IMR-90 (cell line): Measurements from ENCODE around the gene CDHR3. TPM values are rescaled to one million over a fixed set of nuclear protein-coding genes. Genes with fewer than 3 reads are reported as not detected.

Source experiments
- ATAC-seq: fragments of 200-7000 bp; cut with Tn5 transposase; 2 replicates; pipeline ENCODE4 v1.9.1; 2020; ENCODE audit warnings: low read depth, mild to moderate bottlenecking, moderate library complexity
- BruUV-seq: library from RNA; stranded (reverse); fragments of 400-500 nt; replicated peaks from 2 replicates; lab custom pipeline; 2021; lab: Mats Ljungman, UMichigan
- CTCF ChIA-PET: fragments of 300-600 bp; formaldehyde crosslinking; extraction: SDS; loops from one replicate; lab custom pipeline; 2021; ENCODE audit warnings: antibody characterized with exemption; lab: Yijun Ruan, JAX
- POLR2A ChIA-PET: fragments of 300-600 bp; sonication (Branson Sonifier 250); formaldehyde crosslinking; loops from one replicate; lab custom pipeline; 2022; ENCODE audit warnings: antibody characterized with exemption; ENCODE audit not compliant: unreplicated experiment; lab: Charles Lee
- DNase-seq: peaks from one replicate; pipeline ENCODE4 v3.0.0; 2013
- H2AFZ ChIP-seq: replicated peaks from 2 replicates; pipeline ENCODE3; 2013; ENCODE audit warnings: low read length, mild to moderate bottlenecking; ENCODE audit not compliant: poor library complexity
- H2AK5ac ChIP-seq: 2 replicates; pipeline ENCODE4 v1.6.1; 2013; ENCODE audit warnings: low read depth, low read length, inconsistent platforms
- H2AK9ac ChIP-seq: replicated peaks from 2 replicates; pipeline ENCODE3; 2013; ENCODE audit warnings: mild to moderate bottlenecking, low read depth, low read length, moderate library complexity; ENCODE audit not compliant: poor library complexity
- H2BK120ac ChIP-seq: 2 replicates; pipeline ENCODE4 v1.6.1; 2013; ENCODE audit warnings: low read depth, low read length, inconsistent platforms
- H2BK15ac ChIP-seq: 3 replicates; pipeline ENCODE4 v1.6.1; 2013; ENCODE audit warnings: low read depth, low read length, inconsistent platforms
- H2BK20ac ChIP-seq: 2 replicates; pipeline ENCODE4 v1.6.1; 2013; ENCODE audit warnings: low read depth, mild to moderate bottlenecking, inconsistent platforms, low read length, moderate library complexity
- H2BK5ac ChIP-seq: 2 replicates; pipeline ENCODE4 v1.6.1; 2013; ENCODE audit warnings: mild to moderate bottlenecking, low read depth, low read length, inconsistent platforms; ENCODE audit not compliant: poor library complexity, severe bottlenecking
- H3K14ac ChIP-seq: replicated peaks from 2 replicates; pipeline ENCODE4 v1.6.1; 2013; ENCODE audit warnings: low read depth, low read length, inconsistent platforms
- H3K18ac ChIP-seq: 2 replicates; pipeline ENCODE4 v1.6.1; 2013; ENCODE audit warnings: low read depth, low read length, control low read depth
- H3K23ac ChIP-seq: 2 replicates; pipeline ENCODE4 v1.6.1; 2013; ENCODE audit warnings: low read depth, low read length, inconsistent platforms
- H3K27ac ChIP-seq: 2 replicates; pipeline ENCODE4 v1.5.1; 2013; ENCODE audit warnings: mild to moderate bottlenecking, control low read depth, low read length; ENCODE audit not compliant: insufficient read depth
- H3K27me3 ChIP-seq: 2 replicates; pipeline ENCODE4 v1.6.1; 2013; ENCODE audit warnings: low read length; ENCODE audit not compliant: control insufficient read depth, insufficient read depth
- H3K36me3 ChIP-seq: 2 replicates; pipeline ENCODE4 v1.6.1; 2013; ENCODE audit warnings: low read length, mixed read lengths; ENCODE audit not compliant: control insufficient read depth, insufficient read depth
- H3K4ac ChIP-seq: 2 replicates; pipeline ENCODE4 v1.6.1; 2013; ENCODE audit warnings: low read depth, low read length, inconsistent platforms
- H3K4me1 ChIP-seq: 2 replicates; pipeline ENCODE4 v1.6.1; 2013; ENCODE audit warnings: low read length, mixed read lengths; ENCODE audit not compliant: control insufficient read depth, insufficient read depth
- H3K4me2 ChIP-seq: 2 replicates; pipeline ENCODE4 v1.6.1; 2013; ENCODE audit warnings: low read depth, mild to moderate bottlenecking, control low read depth, low read length, moderate library complexity
- H3K4me3 ChIP-seq: 2 replicates; pipeline ENCODE4 v1.5.1; 2013; ENCODE audit warnings: low read depth, mild to moderate bottlenecking, control low read depth, low read length, moderate library complexity; ENCODE audit not compliant: insufficient read depth
- H3K56ac ChIP-seq: 2 replicates; pipeline ENCODE4 v1.6.1; 2013; ENCODE audit warnings: low read length, inconsistent platforms; ENCODE audit not compliant: insufficient read depth; ENCODE audit errors: extremely low read depth
- H3K79me1 ChIP-seq, 2 experiments: 2 replicates each; pipeline ENCODE4 v1.6.1; 2013; ENCODE audit warnings: low read length in 2 of 2, inconsistent platforms in 1 of 2, low read depth in 1 of 2
- H3K9ac ChIP-seq: 2 replicates; pipeline ENCODE4 v1.6.1; 2013; ENCODE audit warnings: low read depth, low read length, control low read depth
- H3K9me1 ChIP-seq: 2 replicates; pipeline ENCODE4 v1.6.1; 2013; ENCODE audit warnings: low read length, inconsistent platforms; ENCODE audit not compliant: insufficient read depth
- H3K9me3 ChIP-seq: 2 replicates; pipeline ENCODE4 v1.6.1; 2013; ENCODE audit warnings: low read length; ENCODE audit not compliant: control insufficient read depth, insufficient read depth
- H4K20me1 ChIP-seq: 2 replicates; pipeline ENCODE4 v1.6.1; 2013; ENCODE audit warnings: low read length, inconsistent platforms; ENCODE audit not compliant: insufficient read depth
- H4K5ac ChIP-seq: 2 replicates; pipeline ENCODE4 v1.6.1; 2013; ENCODE audit warnings: mild to moderate bottlenecking, low read depth, low read length, control low read depth
- H4K8ac ChIP-seq, 2 experiments: 2 replicates each; pipeline ENCODE4 v1.6.1; 2013; ENCODE audit warnings: low read depth in 2 of 2, low read length in 2 of 2, control low read depth in 1 of 2, inconsistent platforms in 1 of 2
- H4K91ac ChIP-seq: 2 replicates; pipeline ENCODE4 v1.6.1; 2013; ENCODE audit warnings: low read depth, low read length, inconsistent platforms; ENCODE audit not compliant: insufficient read depth
- BHLHE40 ChIP-seq: fragments of 150-350 bp; IDR thresholded peaks from 2 replicates; pipeline ENCODE4 v1.6.1; 2016; ENCODE audit warnings: mild to moderate bottlenecking, low read depth, low read length
- CEBPB ChIP-seq: IDR thresholded peaks from 2 replicates; pipeline ENCODE4 v1.6.1; 2012; ENCODE audit warnings: low read depth, low read length, improper control_type of control experiment
- CHD1 ChIP-seq: IDR thresholded peaks from 2 replicates; pipeline ENCODE4 v1.6.1; 2012; ENCODE audit warnings: low read depth, low read length, improper control_type of control experiment
- FOS ChIP-seq: fragments of 150-350 bp; IDR thresholded peaks from 2 replicates; pipeline ENCODE4 v1.6.1; 2016; ENCODE audit warnings: low read depth, low read length
- MAFK ChIP-seq: IDR thresholded peaks from 2 replicates; pipeline ENCODE4 v1.6.1; 2012; ENCODE audit warnings: low read depth, low read length, improper control_type of control experiment
- MAZ ChIP-seq: IDR thresholded peaks from 2 replicates; pipeline ENCODE4 v1.6.1; 2012; ENCODE audit warnings: low read depth, mild to moderate bottlenecking, low read length, improper control_type of control experiment, moderate library complexity, borderline replicate concordance
- MXI1 ChIP-seq: IDR thresholded peaks from 2 replicates; pipeline ENCODE4 v1.6.1; 2012; ENCODE audit warnings: low read depth, mild to moderate bottlenecking, low read length, moderate library complexity, borderline replicate concordance
- NFE2L2 ChIP-seq: fragments of 150-350 bp; IDR thresholded peaks from 2 replicates; pipeline ENCODE4 v1.6.1; 2016; ENCODE audit warnings: low read depth, mild to moderate bottlenecking, low read length
- POLR2A ChIP-seq: IDR thresholded peaks from 2 replicates; pipeline ENCODE4 v1.6.1; 2012; ENCODE audit warnings: mild to moderate bottlenecking, low read depth, low read length
- RAD21 ChIP-seq: IDR thresholded peaks from 2 replicates; pipeline ENCODE4 v1.6.1; 2012; ENCODE audit warnings: low read length, improper control_type of control experiment
- RCOR1 ChIP-seq: IDR thresholded peaks from 2 replicates; pipeline ENCODE4 v1.6.1; 2012; ENCODE audit warnings: mild to moderate bottlenecking, low read length, improper control_type of control experiment; ENCODE audit not compliant: insufficient replicate concordance
- RFX5 ChIP-seq: IDR thresholded peaks from 2 replicates; pipeline ENCODE4 v1.8.0; 2012; ENCODE audit warnings: low read depth, mild to moderate bottlenecking, low read length, moderate library complexity
- SMC3 ChIP-seq: fragments of 150-350 bp; IDR thresholded peaks from 2 replicates; pipeline ENCODE4 v1.6.1; 2016; ENCODE audit warnings: low read depth, mild to moderate bottlenecking, antibody characterized with exemption, low read length, moderate library complexity
- WGBS, 2 experiments: methylation state at CpG; one replicate each; pipeline versions ENCODE4 v1.1.5 to v1.1.7; 2013; ENCODE audit warnings: missing lambda C conversion rate in 2 of 2; ENCODE audit not compliant: insufficient read length in 1 of 2; ENCODE audit errors: extremely low coverage in 2 of 2; 5-methylcytosine and 5-hydroxymethylcytosine counted together
- dilution Hi-C: fragments of 300-500 bp; cut with HindIII; formaldehyde crosslinking; loops from one replicate; pipeline ENCODE4 v1.14.3; 2018; ENCODE audit warnings: low sequenced_read_pairs; ENCODE audit not compliant: unreplicated experiment
- in situ Hi-C: fragments of 300-500 bp; cut with MboI; formaldehyde crosslinking; loops from 3 replicates; pipeline ENCODE4 v1.14.3; 2019; ENCODE audit warnings: low sequenced_read_pairs, inconsistent platforms, mixed read lengths
- intact Hi-C: fragments of 100-400 bp; cut with micrococcal nuclease; formaldehyde crosslinking; loops from 2 replicates; pipeline ENCODE4 v1.10.0; 2022
- polyA plus RNA-seq, 3 experiments: library from polyadenylated mRNA; depleted of rRNA; stranded (reverse); fragments of >200 nt; gene quantifications; 2 replicates each; pipeline ENCODE4 v1.2.3, GENCODE V29; 2012; ENCODE audit warnings: low replicate concordance in 1 of 3
- total RNA-seq: library from RNA; depleted of rRNA; stranded (reverse); fragments of >200 nt; gene quantifications from 2 replicates; pipeline ENCODE4 v1.2.3, GENCODE V29; 2012
- TF ChIP-seq, protein P1 (sequence below): conservative IDR thresholded peaks from 2 replicates; pipeline ENCODE4 v1.5.1; 2012; ENCODE audit warnings: mild to moderate bottlenecking, low read depth, low read length, improper control_type of control experiment
- TF ChIP-seq, protein P2 (sequence below): fragments of 150-350 bp; IDR thresholded peaks from 2 replicates; pipeline ENCODE4 v1.6.1; 2016; ENCODE audit warnings: low read depth, mild to moderate bottlenecking, low read length, moderate library complexity, borderline replicate concordance
- TF ChIP-seq, protein P3 (sequence below): fragments of 150-350 bp; IDR thresholded peaks from 2 replicates; pipeline ENCODE4 v1.6.1; 2017; ENCODE audit warnings: mild to moderate bottlenecking, antibody characterized with exemption, low read length, low read depth

Gene CDHR3
- total and polyA plus RNA-seq, 2 of the 4 experiments (the other 2 are of a cell fraction) = 0.96 to 1.6 TPM

DNA sequence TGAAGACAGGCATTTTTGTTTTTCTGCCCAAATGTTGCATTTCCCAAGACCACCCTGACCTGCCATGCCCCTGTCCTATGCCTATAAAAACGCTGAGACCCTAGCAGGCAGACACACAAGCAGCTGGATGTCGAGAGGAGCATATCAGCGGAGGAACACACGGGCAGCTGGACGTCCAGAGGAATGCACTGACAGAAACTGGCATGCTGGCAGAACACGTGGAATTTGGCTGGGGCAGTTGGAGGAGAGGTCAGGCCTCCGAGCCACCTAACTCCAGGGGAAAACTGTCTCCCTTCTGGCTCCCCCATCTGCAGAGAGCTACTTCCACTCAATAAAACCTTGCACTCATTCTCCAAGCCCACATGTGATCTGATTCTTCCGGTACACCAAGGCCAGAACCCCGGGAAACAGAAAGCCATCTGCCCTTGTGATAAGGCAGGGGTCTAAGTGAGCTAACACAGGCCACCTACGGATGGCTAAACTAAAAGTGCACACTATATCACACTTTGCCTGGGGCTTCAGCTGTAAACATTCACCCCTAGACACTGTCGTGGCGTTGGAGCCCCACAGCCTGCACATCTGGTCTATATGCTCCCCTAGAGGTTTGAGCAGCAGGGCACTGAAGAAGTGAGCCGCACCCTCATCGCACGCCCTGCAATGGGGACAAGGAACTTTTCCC, 10.0 kb upstream of the CDHR3 start:
- H3K9me3 ChIP-seq = peaks cover 10% of the 10 kb centered on the region

More for the DNA sequence above, 10.0 kb upstream of the CDHR3 start:
- no peak overlapping the region for H2AK9ac ChIP-seq
- H4K8ac ChIP-seq = no peak overlapping the region
- H2BK20ac ChIP-seq = no peak overlapping the region
- no peaks in the 10 kb centered on the region for H3K9me1 ChIP-seq
- no peak overlapping the region for H2BK5ac ChIP-seq
- H3K27ac ChIP-seq = no peak overlapping the region
- TF ChIP-seq FOS (no peak), MXI1 (no peak), POLR2A (no peak), RCOR1 (no peak), MAZ (no peak), MAFK (no peak), NFE2L2 (no peak), RFX5 (no peak), BHLHE40 (no peak), CHD1 (no peak), RAD21 (no peak), SMC3 (no peak), CEBPB (no peak)
- TF ChIP-seq, protein P1, sequence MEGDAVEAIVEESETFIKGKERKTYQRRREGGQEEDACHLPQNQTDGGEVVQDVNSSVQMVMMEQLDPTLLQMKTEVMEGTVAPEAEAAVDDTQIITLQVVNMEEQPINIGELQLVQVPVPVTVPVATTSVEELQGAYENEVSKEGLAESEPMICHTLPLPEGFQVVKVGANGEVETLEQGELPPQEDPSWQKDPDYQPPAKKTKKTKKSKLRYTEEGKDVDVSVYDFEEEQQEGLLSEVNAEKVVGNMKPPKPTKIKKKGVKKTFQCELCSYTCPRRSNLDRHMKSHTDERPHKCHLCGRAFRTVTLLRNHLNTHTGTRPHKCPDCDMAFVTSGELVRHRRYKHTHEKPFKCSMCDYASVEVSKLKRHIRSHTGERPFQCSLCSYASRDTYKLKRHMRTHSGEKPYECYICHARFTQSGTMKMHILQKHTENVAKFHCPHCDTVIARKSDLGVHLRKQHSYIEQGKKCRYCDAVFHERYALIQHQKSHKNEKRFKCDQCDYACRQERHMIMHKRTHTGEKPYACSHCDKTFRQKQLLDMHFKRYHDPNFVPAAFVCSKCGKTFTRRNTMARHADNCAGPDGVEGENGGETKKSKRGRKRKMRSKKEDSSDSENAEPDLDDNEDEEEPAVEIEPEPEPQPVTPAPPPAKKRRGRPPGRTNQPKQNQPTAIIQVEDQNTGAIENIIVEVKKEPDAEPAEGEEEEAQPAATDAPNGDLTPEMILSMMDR = no peak
- TF ChIP-seq, protein P2, sequence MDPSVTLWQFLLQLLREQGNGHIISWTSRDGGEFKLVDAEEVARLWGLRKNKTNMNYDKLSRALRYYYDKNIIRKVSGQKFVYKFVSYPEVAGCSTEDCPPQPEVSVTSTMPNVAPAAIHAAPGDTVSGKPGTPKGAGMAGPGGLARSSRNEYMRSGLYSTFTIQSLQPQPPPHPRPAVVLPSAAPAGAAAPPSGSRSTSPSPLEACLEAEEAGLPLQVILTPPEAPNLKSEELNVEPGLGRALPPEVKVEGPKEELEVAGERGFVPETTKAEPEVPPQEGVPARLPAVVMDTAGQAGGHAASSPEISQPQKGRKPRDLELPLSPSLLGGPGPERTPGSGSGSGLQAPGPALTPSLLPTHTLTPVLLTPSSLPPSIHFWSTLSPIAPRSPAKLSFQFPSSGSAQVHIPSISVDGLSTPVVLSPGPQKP = no peak
- TF ChIP-seq, protein P3, sequence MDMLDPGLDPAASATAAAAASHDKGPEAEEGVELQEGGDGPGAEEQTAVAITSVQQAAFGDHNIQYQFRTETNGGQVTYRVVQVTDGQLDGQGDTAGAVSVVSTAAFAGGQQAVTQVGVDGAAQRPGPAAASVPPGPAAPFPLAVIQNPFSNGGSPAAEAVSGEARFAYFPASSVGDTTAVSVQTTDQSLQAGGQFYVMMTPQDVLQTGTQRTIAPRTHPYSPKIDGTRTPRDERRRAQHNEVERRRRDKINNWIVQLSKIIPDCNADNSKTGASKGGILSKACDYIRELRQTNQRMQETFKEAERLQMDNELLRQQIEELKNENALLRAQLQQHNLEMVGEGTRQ = no peak
- H3K56ac ChIP-seq = no peak overlapping the region
- no peaks in the 10 kb centered on the region for H3K4me1 ChIP-seq
- H3K18ac ChIP-seq = no peak overlapping the region
- H3K27me3 ChIP-seq = peaks cover 6% of the 10 kb centered on the region
- in situ Hi-C loops (no loop called here), dilution Hi-C loops (no loop called here), intact Hi-C loops (no loop called here)
- ChIA-PET POLR2A (no interaction called here), CTCF (interaction anchor here (0.6 kb wide), 2 partner anchors 31 to 470 kb away, joined by 3 read pairs; no protein-coding TSS in a partner anchor)
- no peak for ATAC-seq
- no peak overlapping the region for H3K4ac ChIP-seq
- no peak overlapping the region for H2AFZ ChIP-seq
- no peak overlapping the region for H3K9ac ChIP-seq
- no peak overlapping the region for H4K91ac ChIP-seq
- BruUV-seq = no TSS peak
- H4K5ac ChIP-seq = no peak overlapping the region
- no peak overlapping the region for H3K23ac ChIP-seq
- no peaks in the 10 kb centered on the region for H4K20me1 ChIP-seq
- H3K14ac ChIP-seq = no peak overlapping the region
- H2BK120ac ChIP-seq = no peak overlapping the region
- no peak overlapping the region for H3K4me2 ChIP-seq
- H3K4me3 ChIP-seq = no peak overlapping the region
- WGBS, 2 experiments = 44% methylated on average over 5 of the region's 15 CpGs; no CpG with 5 or more reads in 1 of the 2 experiments
- no peaks in the 10 kb centered on the region for H3K36me3 ChIP-seq
- no peak overlapping the region for H2BK15ac ChIP-seq
- no peaks in the 10 kb centered on the region for H3K79me1 ChIP-seq
- no peak for DNase-seq
- H2AK5ac ChIP-seq = no peak overlapping the region
